SK-MEL-5 (cell line): ENCODE data around the gene ADAMTSL5. TPM values are rescaled to one million over a fixed set of nuclear protein-coding genes. Genes with fewer than 3 reads are reported as not detected.
"Not testable (repeated sequence)": the region's sequence is repeated elsewhere in the genome, so short reads cannot be mapped to it uniquely, and the experiment has no call there.

Experiments used
- DNase-seq: peaks from one replicate; pipeline ENCODE4 v3.0.0-alpha.2; 2016; ENCODE audit warnings: low read depth, low spot score
- in situ Hi-C: cut with HindIII; loops from 2 replicates; pipeline ENCODE4 v1.10.0; 2016; ENCODE audit warnings: low sequenced_read_pairs, high pct_unique_total_duplicates, low pct_unique_long_range_greater_than_20kb
- total RNA-seq: library from RNA; depleted of rRNA; stranded (reverse); fragments of >200 nt; shearing (Covaris generic); gene quantifications from 2 replicates; pipeline ENCODE4 v1.2.3, GENCODE V29; 2014

ADAMTSL5 gene
- total RNA-seq, 1 experiment from 2014 or later = 2.8 TPM

GRCh38 chr19:1505991-1506881 is 6.6 kb downstream of the ADAMTSL5 start:
- no peak for DNase-seq
- in situ Hi-C loops = no loop called here

DNA sequence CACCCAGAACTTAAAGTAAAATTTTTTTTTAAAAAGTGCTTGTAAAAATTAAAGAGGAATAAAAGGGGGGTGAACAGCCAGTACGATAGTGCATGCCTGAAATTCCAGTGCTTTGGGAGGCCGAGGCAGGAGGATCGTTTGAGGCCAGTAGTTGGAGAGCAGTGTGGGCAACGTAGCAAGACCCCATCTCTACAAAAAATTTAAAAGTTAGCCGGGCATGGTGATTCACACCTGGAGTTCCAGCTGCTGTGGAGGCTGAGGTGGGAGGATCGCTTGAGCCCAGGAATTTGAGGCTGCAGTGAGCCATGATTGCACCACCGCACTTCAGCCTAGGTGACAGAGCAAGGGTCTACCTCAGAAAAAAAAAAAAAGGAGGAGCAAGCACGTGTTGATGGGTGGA is 7.8 kb downstream of the ADAMTSL5 start:
- DNase-seq = no peak

GRCh38 chr19:1503925-1504773 is 8.7 kb downstream of the ADAMTSL5 start:
- no peak for DNase-seq
- in situ Hi-C loops = no loop called here

More for the DNA sequence above, 7.8 kb downstream of the ADAMTSL5 start:
- in situ Hi-C loops = no loop called here

DNA sequence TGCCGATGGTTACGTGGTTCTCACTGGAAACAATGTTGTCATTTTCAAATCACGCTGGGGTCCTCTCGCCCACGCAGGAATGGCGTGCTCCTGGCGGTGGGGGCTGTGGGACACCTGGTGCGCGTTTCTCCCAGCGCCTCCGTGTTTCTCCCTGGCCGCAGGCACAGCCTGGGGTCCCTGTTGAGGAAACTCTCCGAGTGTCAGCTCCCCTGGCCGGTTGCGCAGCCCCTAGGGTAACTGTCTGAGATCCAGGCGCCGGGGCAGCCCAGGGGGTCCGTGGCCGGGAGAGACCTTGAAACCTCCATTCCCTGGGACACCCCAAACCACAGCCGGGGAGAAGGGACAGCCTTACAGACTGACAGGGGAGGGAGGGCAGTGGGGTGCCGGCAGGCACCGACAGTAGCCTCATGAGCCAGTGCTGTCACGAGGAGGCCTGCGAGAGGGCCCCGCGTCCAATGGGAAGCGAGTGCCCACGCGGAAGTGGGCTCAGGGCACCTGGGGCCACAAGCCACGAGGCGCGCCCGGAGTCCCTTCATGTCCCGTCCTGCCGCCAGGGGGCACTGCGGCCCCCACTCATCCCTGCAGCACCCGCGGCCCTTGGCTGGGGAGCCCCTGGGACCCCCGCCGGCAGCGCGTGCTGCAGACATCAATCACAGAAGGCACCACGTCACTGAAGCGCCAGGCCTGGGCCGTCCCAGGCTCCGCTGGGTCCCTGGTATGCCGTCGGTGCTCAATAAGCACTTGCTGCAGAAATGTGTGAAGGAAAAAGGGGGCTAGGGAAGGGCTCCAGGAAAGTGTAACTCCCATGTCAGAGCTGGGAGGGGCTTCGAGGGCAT is 9.5 kb downstream of the ADAMTSL5 start:
- in situ Hi-C loops = no loop called here
- peak; percentile 45 for DNase-seq

DNA sequence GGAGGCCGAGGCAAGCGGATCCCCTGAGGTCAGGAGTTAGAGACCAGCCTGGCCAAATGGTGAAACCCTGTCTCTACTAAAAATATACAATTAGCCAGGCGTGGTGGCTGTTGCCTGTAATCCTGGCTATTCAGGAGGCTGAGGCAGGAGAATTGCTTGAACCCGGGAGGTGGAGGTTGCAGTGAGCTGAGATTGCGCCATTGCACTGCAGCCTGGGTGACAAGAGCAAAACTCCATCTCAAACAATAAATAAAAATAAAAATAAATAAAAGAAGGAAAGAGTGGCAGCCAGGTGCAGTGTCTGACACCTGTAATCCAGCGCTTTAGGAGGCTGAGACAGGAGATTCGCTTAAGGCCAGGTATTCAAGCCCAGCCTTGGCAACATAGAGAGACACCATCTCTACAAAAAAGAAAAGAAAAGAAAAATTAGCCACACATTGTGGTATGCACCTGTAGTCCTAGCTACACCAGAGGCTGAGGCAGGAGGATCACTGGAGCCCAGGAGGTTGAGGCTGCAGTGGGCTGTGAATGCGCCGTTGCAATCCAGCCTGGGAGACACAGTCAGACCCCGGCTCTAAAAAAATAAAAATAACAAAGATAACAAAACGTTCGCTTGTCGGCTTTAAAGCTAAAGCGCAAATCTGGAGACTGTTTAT is 10.3 kb downstream of the ADAMTSL5 start:
- no peak for DNase-seq
- in situ Hi-C loops = no loop called here

- DNase-seq = no peak
- in situ Hi-C loops = no loop called here
These were observed 11.6 kb downstream of the ADAMTSL5 start for GRCh38 chr19:1501200-1501595.

- DNase-seq = not testable (repeated sequence)
These were observed 13.6 kb downstream of the ADAMTSL5 start for GRCh38 chr19:1499231-1499630.

DNA sequence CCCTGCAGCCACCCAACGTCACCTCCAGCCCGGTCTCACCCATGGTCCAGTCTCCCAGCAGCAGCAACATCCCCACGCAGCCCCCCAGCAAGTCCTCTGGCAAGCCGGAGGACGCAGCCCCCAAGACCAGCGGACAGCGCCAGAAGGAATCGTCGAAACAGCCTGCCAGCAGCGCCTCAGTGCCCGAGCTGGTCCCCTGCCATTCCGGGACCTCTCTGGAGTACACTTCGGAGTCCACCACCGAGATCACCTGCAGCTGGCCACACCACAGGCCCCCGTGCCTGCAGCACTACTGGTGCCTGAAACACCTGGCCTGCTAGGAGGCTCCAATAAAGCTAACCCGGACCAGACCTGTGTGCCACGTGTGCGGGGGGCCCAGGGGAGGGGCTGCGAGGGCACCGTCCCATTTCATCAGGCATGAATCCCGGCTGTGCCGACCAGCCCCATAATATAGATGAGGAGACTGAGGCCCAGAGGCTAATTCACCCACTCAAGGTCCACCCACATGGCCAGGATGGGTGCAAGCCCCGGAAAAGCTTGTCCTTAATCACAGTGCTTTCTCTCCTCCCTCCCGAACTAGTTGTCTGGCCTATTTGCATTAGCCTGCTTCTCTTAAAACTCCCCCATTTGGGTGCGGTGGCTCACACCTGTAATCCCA is 15.1 kb downstream of the ADAMTSL5 start:
- DNase-seq = no peak
- in situ Hi-C loops = no loop called here

More at GRCh38 chr19:1499231-1499630, 13.6 kb downstream of the ADAMTSL5 start:
- in situ Hi-C loops = not testable (repeated sequence)

DNA sequence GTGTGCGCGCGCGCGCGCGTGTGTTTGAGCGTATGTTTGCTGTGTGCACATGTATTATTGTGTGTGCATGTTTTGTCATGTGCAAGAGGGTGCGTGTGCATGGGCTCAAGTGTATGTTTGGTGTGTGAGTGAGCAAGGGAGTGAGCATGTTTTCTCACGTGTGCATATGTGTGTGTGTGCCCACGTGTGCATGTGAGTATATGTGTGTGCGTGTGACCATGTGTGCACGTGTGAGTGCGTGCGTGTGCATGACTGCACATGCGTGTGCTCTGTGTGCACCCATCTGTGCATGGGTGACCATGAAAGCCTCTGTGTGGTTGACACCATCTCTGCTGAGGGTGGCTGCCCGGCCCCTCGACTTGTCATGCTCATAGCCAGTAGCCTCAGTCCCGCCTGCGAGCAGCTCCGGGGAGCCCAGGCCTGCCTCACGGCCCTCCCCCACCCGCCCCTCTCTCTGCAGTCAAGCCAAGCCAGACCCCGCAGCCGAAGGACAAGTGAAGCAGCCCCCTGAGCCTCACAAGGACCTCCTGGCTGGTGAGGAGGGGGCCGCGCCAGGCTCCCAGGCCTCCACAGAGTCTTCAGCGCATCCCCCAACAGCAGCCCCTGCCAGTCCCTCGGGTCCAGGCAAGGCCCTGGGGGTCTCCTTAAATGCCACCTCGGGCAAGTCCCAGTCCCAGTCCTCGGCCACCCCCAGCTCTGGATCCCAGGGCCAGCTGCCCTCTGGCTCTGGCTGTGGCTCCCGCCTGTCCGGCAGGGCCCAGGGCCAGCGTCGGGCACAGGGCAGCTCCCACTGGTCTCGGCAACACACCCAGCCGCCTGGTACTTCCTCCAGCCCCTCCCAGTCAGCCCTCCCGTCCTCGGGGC is 15.9 kb downstream of the ADAMTSL5 start:
- no peak for DNase-seq
- in situ Hi-C loops = no loop called here

DNA sequence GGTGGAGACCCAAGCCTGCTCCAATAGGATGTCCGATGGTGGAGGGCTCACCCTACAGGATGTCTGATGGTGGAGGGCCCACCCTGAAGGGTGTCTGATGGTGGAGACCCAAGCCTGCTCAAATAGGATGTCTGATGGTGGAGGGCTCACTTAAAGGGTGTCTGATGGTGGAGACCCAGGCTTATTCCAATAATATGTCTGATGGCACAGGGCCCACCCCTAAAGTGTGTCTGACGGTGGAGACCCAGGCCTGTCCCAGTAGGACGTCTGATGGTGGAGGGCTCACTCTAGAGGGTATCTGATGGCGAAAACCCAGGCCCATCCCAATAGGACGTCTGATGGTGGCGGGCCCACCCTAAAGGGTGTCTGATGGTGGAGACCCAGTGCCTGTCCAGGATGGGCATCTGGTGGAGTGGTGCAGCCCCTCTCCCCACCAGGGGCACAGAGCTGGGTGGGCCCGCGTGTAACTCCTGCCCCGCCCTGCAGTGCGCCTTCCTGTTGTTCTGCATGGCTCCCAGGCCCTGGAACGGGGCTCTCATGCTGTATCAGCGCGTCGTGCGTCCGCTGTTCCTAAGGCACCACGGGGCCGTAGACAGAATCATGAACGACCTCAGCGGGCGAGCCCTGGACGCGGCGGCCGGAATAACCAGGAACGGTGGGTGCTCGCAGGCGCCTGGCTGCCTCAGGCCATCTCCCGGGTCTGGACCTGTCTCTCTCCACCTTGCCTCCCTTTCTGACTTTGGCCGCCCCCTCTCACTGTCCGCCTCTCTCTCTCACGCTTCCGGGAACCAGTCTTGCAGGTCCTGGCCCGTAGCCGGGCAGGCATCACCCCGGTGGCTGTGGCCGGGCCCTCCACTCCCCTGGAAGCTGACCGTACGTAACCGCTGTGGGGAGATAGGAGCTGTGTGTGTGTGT is 16.8 kb downstream of the ADAMTSL5 start:
- no peak for DNase-seq
- in situ Hi-C loops = no loop called here

DNA sequence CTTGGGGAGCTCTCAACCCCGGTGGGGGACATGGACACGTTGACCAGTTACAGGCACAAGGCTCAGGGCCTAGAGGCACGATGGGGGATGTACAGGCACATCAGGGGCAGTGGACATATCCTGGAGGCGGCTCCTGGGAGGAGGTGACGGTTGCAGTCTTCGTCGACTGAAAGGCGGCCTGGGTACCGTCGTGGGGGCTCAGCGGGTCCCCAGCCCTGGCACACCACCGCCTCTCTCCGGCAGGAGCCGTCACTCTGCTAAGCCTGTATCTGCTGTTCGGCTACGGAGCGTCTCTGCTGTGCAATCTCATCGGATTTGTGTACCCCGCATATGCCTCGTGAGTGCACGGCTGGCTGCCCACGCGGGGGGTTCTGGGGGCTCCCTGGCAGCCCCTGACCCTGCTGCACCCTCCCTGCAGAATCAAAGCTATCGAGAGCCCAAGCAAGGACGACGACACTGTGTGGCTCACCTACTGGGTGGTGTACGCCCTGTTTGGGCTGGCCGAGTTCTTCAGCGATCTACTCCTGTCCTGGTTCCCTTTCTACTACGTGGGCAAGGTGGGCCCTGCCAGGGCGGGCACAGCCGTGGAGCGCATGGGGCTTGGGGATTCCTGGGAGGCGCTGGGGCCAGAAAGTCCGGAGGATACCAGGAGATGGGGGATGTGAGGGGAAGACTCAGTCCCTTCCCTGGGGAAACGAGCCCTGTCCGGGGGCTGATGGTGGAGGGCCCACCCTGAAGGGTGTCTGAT is 17.6 kb downstream of the ADAMTSL5 start:
- no peak for DNase-seq
- in situ Hi-C loops = no loop called here

DNA sequence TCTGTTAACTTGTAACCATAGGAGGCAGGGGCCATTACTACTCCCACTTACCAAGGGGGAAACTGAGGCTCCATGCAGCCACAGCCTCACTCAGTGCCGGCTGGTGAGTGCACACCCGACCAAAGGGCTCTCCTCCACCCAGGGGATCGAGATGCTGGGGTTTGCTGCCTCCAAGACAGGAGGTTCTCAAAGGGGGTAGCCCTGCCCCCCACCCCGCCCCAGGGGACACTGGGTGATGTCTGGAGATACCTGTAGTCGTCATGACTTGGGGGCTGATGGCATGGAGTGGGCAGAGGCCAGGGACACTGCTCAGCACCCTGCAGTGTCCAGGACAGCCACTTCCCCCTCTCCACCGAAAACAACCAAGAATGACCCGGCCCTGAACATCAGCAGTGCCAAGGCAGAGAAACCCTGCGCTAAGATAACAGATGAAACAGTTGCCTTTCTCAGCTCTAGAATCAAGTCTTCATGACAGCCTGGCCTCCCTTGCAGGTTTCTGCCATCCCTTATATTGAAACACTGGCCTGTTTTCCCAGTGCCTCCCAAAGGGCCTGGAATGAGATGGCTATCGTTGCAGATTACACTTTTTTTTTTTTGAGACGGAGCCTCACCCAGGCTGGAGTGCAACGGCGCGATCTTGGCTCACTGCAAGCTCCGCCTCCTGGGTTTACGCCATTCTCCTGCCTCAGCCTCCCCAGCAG is 18.6 kb downstream of the ADAMTSL5 start:
- DNase-seq = no peak
- in situ Hi-C loops = no loop called here

DNA sequence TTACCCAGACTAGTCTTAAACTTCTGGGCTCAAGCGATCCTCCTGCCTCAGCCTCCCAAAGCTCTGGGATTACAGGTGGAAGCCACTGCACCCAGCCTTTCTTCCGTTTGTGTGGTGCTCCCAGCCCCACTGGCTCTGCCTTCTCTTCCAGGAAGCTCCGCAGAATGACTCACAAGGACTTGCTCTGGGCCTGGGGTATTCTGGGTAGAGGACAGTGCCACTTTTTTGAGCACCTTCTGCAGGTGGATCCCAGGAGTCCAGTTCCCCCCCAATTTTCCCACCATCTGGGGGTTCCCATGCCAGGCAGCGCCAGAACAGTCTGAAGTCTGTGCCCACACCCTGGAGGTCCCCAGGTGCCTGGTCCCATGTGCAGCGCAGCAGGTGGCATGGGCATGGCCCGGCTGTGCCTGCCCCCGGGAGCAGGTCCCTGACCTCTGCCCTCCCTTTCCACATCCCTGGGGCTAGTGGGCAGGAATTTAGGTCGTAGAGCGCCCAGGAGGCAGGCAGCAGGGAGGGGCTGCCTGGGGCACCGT is 20.3 kb downstream of the ADAMTSL5 start:
- in situ Hi-C loops = no loop called here
- DNase-seq = no peak

- in situ Hi-C loops = no loop called here
- DNase-seq = no peak
These were observed 21.0 kb downstream of the ADAMTSL5 start for GRCh38 chr19:1491849-1492170.
